Measurements from ENCODE around the gene CKS2.
"Not testable (repeated sequence)": the region's sequence is repeated elsewhere in the genome, so short reads cannot be mapped to it uniquely, and the experiment has no call there.

The CKS2 gene

DNA sequence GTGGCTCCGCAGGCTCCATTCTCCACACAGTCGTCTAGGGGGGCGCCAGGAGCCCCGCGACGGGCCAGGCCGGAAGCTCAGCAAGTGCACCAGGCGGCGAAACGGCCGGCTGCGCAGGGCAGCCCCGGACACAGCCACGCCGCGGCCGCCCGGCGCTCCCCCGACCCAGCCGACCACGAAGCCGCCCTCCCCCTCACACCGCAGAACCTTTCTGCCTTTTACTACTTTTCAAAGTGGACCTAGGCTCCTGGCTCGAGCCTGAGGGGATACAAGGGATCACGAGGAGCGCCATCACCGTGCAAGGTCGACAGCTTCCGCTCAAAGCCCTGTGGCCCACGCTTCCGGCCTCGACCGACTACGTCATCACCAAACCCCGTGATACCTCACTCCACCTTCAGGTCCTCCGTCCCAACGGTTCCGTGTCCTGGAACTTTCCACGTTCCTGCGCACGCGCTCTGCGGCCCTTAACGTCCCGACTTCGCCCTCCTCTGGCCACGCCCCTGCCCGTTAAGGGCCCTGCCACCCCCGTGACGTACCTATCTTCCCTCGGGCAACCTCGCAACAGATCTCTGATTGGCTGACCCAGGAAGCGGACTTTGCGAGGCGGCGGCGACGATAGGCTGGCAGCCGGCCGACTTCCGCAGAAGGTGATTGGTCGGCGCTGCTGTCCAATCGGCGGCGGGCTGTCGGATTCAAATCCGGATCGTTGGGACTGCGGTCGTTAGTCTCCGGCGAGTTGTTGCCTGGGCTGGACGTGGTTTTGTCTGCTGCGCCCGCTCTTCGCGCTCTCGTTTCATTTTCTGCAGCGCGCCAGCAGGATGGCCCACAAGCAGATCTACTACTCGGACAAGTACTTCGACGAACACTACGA is at the start of gene CKS2:
Gene CKS2 (plus strand): TSS at position 721 of the 871 bp plus-strand sequence. CDS start 98 bp downstream, at position 819.
- DNase-seq = peak; percentile 99

DNA sequence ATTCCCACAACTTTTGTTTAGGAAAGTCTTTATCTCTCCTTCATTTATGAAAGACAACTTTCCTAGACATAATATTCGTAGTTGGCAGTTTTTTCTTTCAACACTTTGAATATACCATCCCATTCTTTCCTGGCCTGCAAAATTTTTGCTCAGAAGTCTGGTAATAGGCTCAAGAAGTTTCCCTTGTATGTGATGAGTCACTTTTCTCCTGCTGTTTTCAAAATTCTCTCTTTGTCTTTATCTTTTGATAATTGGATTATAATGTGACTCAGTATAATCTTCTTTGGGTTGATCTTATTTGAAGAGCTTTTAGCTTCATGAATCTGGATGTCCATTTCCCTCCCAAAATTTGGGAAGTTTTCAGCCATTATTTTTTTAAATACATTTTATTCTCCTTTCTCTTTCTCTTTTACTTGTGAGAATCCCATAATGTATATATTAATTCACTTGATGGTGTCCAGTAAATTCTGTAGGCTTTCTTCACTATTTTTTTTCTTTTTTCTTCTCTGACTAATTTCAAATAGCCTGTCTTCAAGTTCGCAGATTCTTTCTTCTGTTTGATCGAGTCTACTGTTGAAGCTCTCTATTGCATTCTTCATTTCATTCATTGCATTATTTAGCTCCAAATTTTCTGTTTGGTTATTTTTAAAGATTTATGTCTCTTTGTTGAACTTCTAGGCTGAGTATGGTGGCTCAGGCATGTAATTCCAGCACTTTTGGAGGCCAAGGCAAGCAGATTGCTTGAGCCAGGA is 37.3 kb upstream of the CKS2 start:
- DNase-seq = no peak

DNA sequence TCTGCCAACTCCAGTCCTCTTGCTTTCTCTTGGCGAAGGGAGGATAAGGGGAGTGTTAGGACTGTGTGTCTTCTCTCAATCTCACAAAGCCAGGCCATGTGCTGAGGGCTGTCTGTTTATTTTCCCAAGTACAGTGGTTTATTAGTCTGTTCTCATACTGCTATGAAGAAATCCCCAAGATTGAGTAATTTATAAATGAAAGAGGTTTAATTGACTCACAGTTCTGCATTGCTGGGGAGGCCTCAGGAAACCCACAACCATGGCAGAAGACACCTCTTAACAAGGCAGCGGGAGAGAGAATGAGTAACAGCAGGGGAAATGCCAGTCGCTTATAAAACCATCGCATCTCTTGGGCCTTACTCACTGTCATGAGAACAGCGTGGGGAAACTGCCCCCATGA is 36.2 kb upstream of the CKS2 start:
- no peak for DNase-seq

DNA sequence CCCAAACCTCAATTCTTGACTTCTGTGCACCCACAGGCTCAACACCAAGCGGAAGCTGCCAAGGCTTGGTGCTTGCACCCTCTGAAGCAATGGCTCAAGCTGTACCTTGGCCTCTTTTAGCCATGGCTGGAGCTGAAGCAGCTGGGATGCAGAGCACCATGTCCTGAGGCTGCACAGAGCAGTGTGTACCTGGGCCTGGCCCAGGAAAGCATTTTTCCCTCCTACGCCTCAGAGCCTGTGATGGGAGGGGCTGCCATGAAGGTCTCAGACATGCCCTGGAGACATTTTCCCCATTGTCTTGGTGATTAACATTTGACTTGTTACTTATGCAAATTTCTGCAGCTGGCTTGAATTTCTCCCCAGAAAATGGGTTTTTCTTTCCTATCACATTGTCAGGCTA is 35.0 kb upstream of the CKS2 start:
- DNase-seq = not testable (repeated sequence)

DNA sequence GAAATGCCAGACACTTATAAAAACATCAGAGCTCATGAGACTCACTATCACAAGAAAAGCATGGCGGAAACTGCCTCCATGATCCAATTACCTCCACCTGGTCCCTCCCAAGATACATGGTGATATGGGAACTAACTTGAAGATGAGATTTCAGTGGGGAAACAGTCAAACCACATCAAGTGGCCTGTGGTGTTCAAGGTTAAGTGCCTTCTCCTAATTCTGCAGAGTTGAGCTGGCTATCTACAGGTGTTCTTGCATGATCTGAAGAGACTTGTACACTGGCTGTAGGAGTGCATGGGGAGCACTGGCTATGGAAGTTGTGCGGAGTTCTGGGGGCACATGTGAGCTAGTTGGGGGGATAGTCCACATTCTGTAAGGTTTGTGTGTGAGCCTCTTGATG is 34.0 kb upstream of the CKS2 start:
- DNase-seq = no peak

DNA sequence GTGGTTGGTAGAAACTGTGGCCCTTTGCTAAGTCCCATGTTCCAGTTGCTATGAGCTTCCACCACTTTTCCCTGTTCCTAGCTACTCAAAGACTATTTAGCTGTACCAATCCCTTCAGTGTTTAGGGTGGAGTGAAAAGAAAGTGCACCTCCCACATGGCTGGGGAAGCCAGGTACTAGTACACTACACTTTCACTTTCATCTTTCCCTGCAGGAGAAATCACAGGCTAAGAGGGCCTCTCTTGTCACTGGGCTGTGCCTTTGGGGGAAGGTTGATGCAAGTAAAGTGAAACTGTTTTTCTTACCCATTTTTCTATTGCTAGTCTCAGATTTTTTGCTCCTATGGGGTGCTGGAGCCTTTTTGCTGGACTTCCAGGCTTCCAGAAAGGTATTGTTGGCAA is 33.5 kb upstream of the CKS2 start:
- DNase-seq = no peak

DNA sequence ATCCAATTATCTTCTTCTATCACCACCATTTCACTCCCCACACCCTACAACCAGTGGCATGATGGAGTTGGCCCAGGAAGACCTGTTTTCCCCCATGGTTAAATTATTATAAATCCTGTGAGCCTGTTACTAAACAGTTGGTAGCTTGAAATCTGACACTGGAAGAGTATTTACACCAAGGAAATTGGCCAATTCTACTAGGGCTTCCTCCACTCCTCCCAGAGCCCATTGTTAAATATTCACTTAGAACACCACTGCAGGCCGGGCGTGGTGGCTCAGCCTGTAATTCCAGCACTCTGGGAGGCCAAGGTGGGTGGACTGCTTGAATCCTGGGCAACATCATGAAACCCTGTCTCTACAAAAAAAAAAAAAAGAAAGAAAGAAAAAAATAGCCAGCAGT is 32.4 kb upstream of the CKS2 start:
- DNase-seq = no peak

DNA sequence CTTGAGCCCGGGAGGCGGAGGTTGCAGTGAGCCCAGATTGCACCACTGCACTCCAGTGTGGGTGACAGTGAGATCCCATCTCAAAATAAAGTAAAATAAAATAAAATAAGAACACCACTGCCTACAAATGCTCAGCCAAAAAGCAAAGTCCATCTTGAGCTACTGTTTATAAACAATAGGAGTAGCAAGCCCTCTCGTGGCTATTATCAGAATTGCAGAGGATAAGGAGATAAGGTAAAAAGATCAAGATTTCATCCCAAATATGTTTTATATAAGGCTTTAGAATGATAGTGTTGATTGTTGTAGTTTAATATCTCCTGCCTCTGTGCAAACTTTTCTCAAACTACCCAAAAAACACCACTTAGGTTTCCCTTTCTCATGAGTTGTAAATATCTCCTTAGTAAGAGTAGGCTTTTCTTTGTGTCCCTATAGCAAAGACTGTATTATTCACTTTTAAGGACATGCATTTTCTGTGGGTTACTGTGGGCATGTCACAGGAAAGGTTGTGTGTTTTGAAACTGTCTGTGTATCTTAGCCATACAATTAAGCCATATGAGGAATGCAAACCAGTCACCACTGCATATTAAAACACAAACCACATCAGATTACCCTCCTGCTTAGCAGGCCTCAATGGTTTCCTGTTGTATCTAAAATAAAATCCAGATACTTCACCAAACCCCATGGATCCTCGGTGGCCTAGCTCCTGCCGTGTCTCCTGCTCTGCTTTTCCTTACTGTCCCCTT is 31.8 kb upstream of the CKS2 start:
- peak; percentile 44 for DNase-seq

DNA sequence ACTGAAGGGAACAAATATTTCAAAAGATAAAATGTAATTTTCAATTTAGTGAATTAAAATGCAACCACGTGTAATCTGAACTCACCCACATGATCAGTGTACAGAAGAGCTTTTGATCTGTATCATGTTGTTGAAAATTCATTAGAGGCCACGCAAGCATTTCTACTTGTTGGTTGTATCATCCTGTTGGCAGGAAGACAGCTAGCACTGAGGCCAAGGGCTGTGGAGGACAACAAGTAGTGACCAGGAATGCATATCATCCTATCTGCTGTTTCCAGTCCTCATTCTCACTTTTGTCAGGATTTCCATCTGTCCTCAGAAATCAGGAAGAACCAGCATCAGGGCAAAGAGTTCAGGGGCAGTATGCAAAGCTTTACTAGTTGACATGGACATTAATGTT is 29.9 kb upstream of the CKS2 start:
- DNase-seq = no peak

DNA sequence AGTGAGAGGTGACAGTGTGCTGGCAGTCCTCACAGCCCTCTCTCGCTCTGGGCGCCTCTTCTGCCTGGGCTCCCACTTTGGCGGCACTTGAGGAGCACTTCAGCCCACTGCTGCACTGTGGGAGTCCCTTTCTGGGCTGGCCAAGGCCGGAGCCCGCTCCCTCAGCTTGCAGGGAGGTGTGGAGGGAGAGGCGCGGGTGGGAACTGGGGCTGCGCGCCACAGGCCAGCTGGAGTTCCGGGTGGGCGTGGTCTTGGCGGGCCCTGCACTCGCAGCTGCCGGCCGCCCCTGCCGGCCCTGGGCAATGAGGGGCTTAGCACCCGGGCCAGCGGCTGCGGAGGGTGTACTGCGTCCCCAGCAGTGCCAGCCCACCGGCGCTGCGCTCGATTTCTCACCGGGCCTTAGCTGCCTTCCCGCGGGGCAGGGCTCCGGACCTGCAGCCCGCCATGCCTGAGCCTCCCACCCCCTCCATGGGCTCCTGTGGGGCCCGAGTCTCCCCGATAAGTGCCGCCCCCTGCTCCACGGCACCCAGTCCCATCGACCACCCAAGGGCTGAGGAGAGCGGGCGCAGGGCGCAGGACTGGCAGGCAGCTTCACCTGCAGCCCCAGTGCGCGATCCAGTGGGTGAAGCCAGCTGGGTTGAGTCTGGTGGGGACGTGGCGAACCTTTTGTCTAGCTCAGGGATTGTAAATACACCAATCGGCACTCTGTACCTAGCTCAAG is 28.6 kb upstream of the CKS2 start:
- DNase-seq = not testable (repeated sequence)

DNA sequence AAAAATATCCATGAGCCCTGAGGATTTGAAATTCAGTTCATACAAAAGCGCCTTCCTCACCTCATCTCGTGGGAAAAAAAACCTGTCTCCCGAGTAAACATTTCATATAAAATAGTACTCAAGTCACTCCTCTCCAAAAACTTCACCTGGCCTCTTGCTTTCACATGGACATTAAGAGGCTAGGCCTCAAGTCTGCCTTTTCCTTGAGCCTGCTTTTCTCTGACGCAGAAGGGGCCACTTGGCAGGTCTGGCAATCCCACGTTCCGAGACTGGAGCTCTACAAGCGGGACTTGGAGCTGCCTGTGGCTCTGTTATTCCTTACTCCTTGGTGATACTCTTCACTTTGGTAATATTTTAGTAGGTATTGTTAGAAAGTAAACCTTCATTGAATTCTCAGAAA is 26.9 kb upstream of the CKS2 start:
- no peak for DNase-seq

DNA sequence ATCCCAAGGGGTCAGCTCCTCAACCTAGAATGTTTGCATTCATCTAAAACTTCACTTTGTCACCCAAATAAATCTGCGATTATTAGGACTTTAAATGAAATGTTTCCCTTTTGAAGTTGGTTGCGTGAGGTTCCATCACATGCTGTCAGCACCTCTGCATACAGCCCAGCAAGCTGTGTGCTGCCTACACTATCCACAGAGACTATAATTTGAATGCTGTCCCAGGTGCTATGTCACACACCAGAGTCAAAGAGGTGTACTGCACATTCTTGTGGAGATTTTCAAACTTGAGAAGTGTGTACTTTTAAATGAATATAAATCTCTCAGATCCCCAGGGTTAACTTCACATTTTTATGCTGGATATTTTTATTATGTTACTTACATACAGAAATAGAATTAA is 19.3 kb upstream of the CKS2 start:
- no peak for DNase-seq

DNA sequence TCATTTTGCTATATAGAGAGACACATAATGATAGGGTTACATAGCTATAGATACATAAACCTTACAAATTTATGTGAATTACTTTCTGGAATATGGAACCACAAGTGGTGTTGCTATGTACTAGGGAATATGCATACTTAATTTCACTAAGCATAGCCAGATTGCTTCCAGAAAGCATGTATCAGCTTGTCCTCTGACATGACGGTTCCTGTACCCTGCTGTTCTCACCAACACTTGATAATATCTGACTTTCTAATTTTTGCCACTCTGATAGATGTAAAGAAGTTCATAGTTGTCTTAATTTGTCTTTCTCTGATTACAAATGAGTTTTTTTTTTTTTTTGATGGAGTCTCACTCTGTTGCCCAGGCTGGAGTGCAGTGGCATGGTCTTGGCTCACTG is 18.0 kb upstream of the CKS2 start:
- no peak for DNase-seq

DNA sequence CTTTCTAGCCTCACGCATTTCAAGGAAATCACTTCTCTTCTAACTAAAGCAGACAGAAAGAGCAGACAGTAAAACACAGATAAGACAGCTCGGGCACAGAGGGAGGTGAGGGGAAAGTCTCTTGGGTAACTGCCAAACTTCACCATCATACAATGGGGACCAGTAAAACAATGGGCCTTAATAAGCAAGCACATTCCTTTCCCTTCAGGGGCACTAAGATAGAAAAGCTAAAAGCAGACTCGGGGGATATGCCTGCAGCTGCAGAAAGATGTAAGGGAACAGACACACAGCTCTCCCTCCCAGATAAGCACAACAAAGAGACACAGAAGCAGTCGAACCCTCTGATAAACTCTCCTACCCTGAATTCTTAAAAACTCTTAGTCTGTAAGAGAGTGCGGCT is 15.6 kb upstream of the CKS2 start:
- no peak for DNase-seq

DNA sequence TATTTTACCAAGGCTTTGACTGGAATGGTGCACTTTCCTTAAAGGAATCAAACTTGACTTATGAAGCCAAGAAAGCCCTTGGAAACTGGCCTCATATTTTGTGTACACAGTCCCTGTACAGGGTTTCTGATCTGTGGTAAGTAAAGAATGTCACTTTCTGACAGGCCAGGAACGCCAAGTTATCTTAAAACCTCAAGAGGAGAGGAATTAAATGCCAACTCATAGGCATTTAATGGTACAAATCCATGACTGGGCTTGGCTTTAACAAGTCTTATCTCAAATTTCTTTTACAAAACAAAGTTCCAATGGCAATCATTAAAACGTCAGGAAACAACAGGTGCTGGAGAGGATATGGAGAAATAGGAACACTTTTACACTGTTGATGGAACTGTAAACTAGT is 9.0 kb upstream of the CKS2 start:
- not testable (repeated sequence) for DNase-seq

DNA sequence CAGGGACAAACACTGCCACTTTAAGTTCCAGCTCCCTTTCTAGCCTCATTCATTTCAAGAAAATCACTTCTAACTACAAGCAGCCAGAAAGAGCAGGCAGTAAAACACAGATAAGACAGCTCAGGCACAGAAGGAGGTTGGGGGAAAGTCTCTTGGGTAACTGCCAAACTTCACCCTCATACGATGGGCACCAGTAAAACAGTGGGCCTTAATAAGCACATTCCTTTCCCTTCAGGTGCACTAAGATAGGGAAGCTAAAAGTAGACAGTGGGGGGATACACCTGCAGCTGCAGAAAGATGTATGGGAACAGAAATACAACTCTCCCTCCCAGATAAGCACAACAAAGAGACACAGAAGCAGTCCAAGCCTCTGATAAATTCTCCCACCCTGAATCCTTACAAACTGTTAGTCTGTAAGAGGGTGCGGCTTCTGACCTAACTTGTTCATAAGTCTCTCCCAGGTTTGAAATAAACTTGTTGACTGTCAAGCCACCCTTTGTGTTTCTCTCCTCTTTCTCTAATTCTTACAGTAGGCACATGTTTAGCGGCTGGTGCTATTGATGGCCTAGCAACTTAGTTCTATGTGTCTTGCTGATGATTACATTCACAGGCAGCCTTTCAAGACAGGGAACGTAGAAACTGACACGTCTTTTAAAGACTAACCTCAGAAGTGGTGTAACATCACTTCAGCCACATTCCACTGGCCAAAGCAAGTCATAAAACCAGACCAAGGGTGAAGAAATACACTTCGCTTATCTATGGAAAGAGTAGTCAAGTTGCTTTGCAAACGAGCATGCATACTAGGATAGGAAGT is 6.8 kb upstream of the CKS2 start:
- no peak for DNase-seq

DNA sequence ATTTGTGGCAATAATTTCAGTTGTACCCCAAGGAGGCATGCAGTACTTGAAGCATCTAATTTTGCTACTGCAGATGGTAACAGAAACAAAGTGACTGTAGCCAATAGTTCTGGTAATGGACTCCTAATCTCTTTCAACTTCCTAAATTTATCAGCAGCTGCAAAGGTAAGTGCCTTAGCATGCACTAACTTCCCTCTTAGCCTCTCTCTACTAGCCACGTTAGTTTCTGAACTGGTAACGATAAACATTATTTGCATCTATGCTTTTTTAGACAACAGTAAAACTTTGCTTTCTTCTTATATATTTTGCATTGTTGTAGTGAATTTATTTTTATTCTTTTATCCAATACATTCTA is 6.2 kb upstream of the CKS2 start:
- no peak for DNase-seq

DNA sequence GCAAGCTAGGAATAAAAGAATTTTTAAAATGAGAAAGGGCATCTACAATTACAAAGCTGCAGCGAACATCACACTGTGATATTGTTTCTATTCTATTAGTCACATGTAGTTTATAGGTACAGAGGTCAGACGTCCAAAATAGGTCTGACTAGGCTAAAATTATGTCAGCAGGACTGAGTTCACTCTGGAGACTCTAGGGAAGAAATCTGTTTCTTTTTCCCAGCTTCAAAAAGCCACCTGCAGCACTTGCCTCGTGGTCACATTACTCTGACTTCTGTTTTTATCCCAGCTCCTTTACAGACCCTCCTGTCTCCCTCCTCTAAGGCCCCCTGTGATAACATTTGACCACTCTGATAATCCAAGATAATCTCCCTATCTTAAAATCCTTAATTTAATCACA is 5.1 kb upstream of the CKS2 start:
- no peak for DNase-seq

DNA sequence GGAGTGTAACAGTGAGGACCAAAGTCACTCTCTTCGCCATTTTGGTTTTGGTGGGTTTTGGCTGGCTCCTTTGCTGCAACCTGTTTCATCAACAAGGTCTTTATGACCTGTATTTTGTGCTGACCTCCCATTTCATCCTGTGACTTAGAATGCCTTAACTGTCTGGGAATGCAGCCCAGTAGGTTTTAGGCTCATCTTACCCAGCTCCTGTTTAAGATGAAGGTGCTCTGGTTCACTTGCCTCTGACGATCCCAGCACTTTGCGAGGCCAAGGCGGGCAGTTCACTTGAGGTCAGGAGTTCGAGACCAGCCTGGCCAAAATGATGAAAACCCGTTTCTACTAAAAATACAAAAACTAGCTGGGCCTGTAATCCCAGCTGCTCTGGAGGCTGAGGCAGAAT is 1.8 kb upstream of the CKS2 start:
- DNase-seq = no peak

DNA sequence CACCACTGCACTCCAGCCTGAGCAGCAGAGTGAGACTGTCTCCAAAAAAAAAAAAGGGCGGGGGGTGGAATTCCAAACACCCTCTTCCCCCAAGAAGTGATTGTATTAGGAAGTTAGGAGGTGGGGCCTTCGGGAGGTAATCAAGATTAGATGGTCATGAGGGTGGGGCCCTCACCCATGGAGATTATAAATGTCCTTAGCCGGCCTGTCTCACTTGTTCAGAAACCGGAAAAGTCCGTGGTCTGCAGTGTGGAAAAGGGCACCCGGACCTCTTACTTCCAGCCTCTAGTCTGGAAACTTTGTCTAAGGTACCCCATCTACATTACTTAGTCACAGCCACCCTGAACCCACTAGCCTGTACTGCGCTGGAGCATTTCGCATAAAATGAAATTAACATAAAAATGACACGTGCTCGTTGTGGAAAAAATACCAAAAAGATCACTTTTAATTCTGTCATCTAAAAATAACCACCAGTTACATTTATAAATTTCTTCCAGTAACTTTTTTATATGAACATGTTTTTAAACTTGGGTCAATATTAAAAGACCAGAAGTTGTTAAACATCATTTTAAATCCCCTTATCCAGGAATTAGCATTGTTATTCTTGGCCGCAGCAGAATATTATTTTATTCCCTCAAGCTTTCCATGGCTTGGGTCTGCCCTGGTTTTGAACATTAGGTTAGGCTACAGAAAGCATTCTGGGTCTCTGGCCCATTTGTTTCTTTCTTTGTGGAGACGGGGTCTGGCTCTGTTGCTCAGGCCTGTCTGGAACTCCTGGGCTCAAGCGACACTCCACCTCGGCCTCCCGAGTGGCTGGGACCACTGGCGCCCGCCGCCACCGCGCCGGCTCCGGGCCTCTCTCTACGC is 1.2 kb upstream of the CKS2 start:
- no peak for DNase-seq
